Lower leg skin (tissue), 4 donors: Measurements from ENCODE around the gene MBD3. TPM values are rescaled to one million over a fixed set of nuclear protein-coding genes. Genes with fewer than 3 reads are reported as not detected.

Source experiments
- DNase-seq, 2 donors: peaks; one replicate each; pipeline ENCODE4 v3.0.0-alpha.2; 2019; ENCODE audit warnings: low spot score in 2 of 2
- H3K4me3 ChIP-seq: fragments of 200-600 bp; sonication (generic); 2 replicates; pipeline ENCODE4 v1.5.1; 2017; ENCODE audit warnings: mild to moderate bottlenecking, low read depth; ENCODE audit not compliant: poor library complexity, severe bottlenecking
- CTCF ChIP-seq, 3 donors: fragments of 450-650 bp; IDR thresholded peaks; one replicate each; pipeline ENCODE4 v1.5.1; 2016; ENCODE audit warnings: antibody characterized with exemption in 3 of 3, mild to moderate bottlenecking in 3 of 3, moderate library complexity in 2 of 3
- POLR2A ChIP-seq, 2 donors: fragments of 450-650 bp; IDR thresholded peaks; one replicate each; pipeline ENCODE4 v1.6.1; 2016 to 2017; ENCODE audit warnings: antibody characterized with exemption in 2 of 2, mild to moderate bottlenecking in 1 of 2, moderate library complexity in 1 of 2
- whole genome bisulfite sequencing, 2 donors: methylation state at CpG; one replicate each; pipeline ENCODE4 v1.1.5; 2018; 5-methylcytosine and 5-hydroxymethylcytosine counted together
- intact Hi-C: fragments of 100-400 bp; cut with DNase I; formaldehyde crosslinking; loops from one replicate; pipeline ENCODE4 v1.15.0; 2023; ENCODE audit warnings: low total_unique reads
- total RNA-seq, 4 donors: library from RNA; depleted of rRNA; stranded (reverse); fragments of >200 nt; gene quantifications; one replicate each; pipeline ENCODE4 v1.1.0, GENCODE V29; 2016

The MBD3 gene
- total RNA-seq, 4 donors from 2014 or later = 51.7 to 85.7 (median 79.3) TPM

GRCh38 chr19:1633269-1633826, 40.7 kb upstream of the MBD3 start:
- TF ChIP-seq POLR2A (IDR thresholded peaks at IDR 0.05) (no peak), CTCF (IDR thresholded peaks at IDR 0.05) (no peak)
- WGBS, 2 donors = 82 to 84% methylated on average over 11 of the region's 11 CpGs
- no peak for DNase-seq
- intact Hi-C loops = no loop called here
- no peak overlapping the region for H3K4me3 ChIP-seq

- 84 to 87% methylated on average over 15 to 26 of the region's 26 CpGs for WGBS, 2 donors
- intact Hi-C loops = no loop called here
- H3K4me3 ChIP-seq = no peak overlapping the region
- TF ChIP-seq CTCF (IDR thresholded peaks at IDR 0.05) (no peak), POLR2A (IDR thresholded peaks at IDR 0.05) (no peak)
- DNase-seq = no peak
Measured at GRCh38 chr19:1632462-1633268, 40.0 kb upstream of the MBD3 start.

GRCh38 chr19:1631557-1632100, 39.0 kb upstream of the MBD3 start:
- H3K4me3 ChIP-seq = no peak overlapping the region
- no peak for DNase-seq
- intact Hi-C loops = no loop called here
- 91 to 93% methylated on average over 31 of the region's 31 CpGs for WGBS, 2 donors
- no peak for TF ChIP-seq POLR2A (IDR thresholded peaks at IDR 0.05)
- no peak for TF ChIP-seq CTCF (IDR thresholded peaks at IDR 0.05)

GRCh38 chr19:1630811-1631210, 38.1 kb upstream of the MBD3 start:
- intact Hi-C loops = no loop called here
- no peak overlapping the region for H3K4me3 ChIP-seq
- no peak for DNase-seq
- no peak for TF ChIP-seq POLR2A (IDR thresholded peaks at IDR 0.05)
- TF ChIP-seq CTCF (IDR thresholded peaks at IDR 0.05) = no peak
- 77 to 84% methylated on average over 6 to 8 of the region's 17 CpGs for WGBS, 2 donors

- H3K4me3 ChIP-seq = no peak overlapping the region
- 86 to 88% methylated on average over 19 to 20 of the region's 20 CpGs for WGBS, 2 donors
- DNase-seq = no peak
- intact Hi-C loops = no loop called here
- TF ChIP-seq POLR2A (IDR thresholded peaks at IDR 0.05) (no peak), CTCF (IDR thresholded peaks at IDR 0.05) (no peak)
Measured at GRCh38 chr19:1630012-1630411, 37.3 kb upstream of the MBD3 start.
